GM19395 (cell line): ENCODE data around the gene GNB3.
"Not testable (repeated sequence)": the region's sequence is repeated elsewhere in the genome, so short reads cannot be mapped to it uniquely, and the experiment has no call there.

Experiments used
- ATAC-seq: cut with Tn5 transposase; IDR thresholded peaks from one replicate; pipeline ENCODE4 v1.9.1; 2021; ENCODE audit warnings: mild to moderate bottlenecking, moderate library complexity; ENCODE audit not compliant: unreplicated experiment

The GNB3 gene

GRCh38 chr12:6858799-6859198, 18.1 kb downstream of the GNB3 start:
- no peak for ATAC-seq

GRCh38 chr12:6860116-6860515, 19.4 kb downstream of the GNB3 start:
- no peak for ATAC-seq

- ATAC-seq, result no peak
These were observed 20.2 kb downstream of the GNB3 start for GRCh38 chr12:6860942-6861341.

- no peak for ATAC-seq
These were observed 20.7 kb downstream of the GNB3 start for GRCh38 chr12:6861391-6861790.

GRCh38 chr12:6863033-6863432, 22.3 kb downstream of the GNB3 start:
- no peak for ATAC-seq

- ATAC-seq, result no peak
These were observed 23.0 kb downstream of the GNB3 start for GRCh38 chr12:6863586-6864321.

GRCh38 chr12:6865307-6865706, 24.6 kb downstream of the GNB3 start:
- ATAC-seq, result not testable (repeated sequence)

- ATAC-seq, result no peak
These were observed 25.6 kb downstream of the GNB3 start for GRCh38 chr12:6866163-6866919.

GRCh38 chr12:6866920-6867412, 26.2 kb downstream of the GNB3 start:
- peak; percentile 6 for ATAC-seq

- ATAC-seq, result peak; percentile 54
These were observed 26.9 kb downstream of the GNB3 start, which contains the start of gene TPI1 for GRCh38 chr12:6867413-6868210. TSS of gene TPI1 (plus strand) at chr12:6867531. CDS start at chr12:6867567, 36 bp downstream.

GRCh38 chr12:6868211-6869048, 27.7 kb downstream of the GNB3 start:
- ATAC-seq, result no peak

- no peak for ATAC-seq
These were observed 28.6 kb downstream of the GNB3 start for GRCh38 chr12:6869049-6870021.

GRCh38 chr12:6870304-6870703, 29.6 kb downstream of the GNB3 start:
- not testable (repeated sequence) for ATAC-seq

- no peak for ATAC-seq
These were observed 30.6 kb downstream of the GNB3 start for GRCh38 chr12:6871052-6871957.

GRCh38 chr12:6872073-6873048, 31.6 kb downstream of the GNB3 start:
- ATAC-seq, result peak; percentile 20

GRCh38 chr12:6873094-6874014, 32.6 kb downstream of the GNB3 start, which contains the start of gene SPSB2:
TSS of gene SPSB2 (minus strand) at chr12:6873303. CDS start at chr12:6872901, 402 bp downstream.
- ATAC-seq, result peak; percentile 64
